ENCODE measurements around the gene KSR1. TPM values are rescaled to one million over a fixed set of nuclear protein-coding genes. Genes with fewer than 3 reads are reported as not detected.

Gene KSR1
- total and polyA plus RNA-seq, 9 of the 15 experiments (the other 6 are each of a cell fraction or from before 2014, with no cell fraction given), result 1.4 to 51.7 (median 18.4) TPM

GRCh38 chr17:27577884-27578717 is 121.9 kb downstream of the KSR1 start (continued):
- no peak for TF ChIP-seq ARID3A (IDR thresholded peaks at IDR 0.05; ENCODE audit: borderline replicate concordance, low read depth, low read length)
- 0 out of 2 replicates have a peak, but pooled peaks have one; percentile 6 for TF ChIP-seq ZSCAN32 (CRISPR knock-in tag; IDR thresholded peaks at IDR 0.05)
- TF ChIP-seq ZKSCAN3 (CRISPR knock-in tag; IDR thresholded peaks at IDR 0.05), result no peak
- TF ChIP-seq HDAC2 (IDR thresholded peaks at IDR 0.05), result 0 out of 2 replicates have a peak, but pooled peaks have one; percentile 49
- TF ChIP-seq ZNF766 (CRISPR knock-in tag; conservative IDR thresholded peaks at IDR 0.05), result peak; percentile 1; the same call in 1 of the 2 replicates
- no peak for TF ChIP-seq RFX5 (IDR thresholded peaks at IDR 0.05; ENCODE audit: low read depth, low read length)
- TF ChIP-seq ZBED1 (IDR thresholded peaks at IDR 0.05), result no peak
- no peak for TF ChIP-seq ZBTB8A (IDR thresholded peaks at IDR 0.05; ENCODE audit: partially characterized antibody)
- TF ChIP-seq EWSR1 (IDR thresholded peaks at IDR 0.05; ENCODE audit: borderline replicate concordance, low read depth, partially characterized antibody), result no peak
- 0 out of 2 replicates have a peak, but pooled peaks have one; percentile 66 for TF ChIP-seq PHB (CRISPR knock-in tag; IDR thresholded peaks at IDR 0.05)
- no peak for TF ChIP-seq POLR2G (IDR thresholded peaks at IDR 0.05; ENCODE audit: low read depth, low read length)
- no peak for TF ChIP-seq STAT6 (CRISPR knock-in tag; IDR thresholded peaks at IDR 0.05)
- TF ChIP-seq ZNF347 (CRISPR knock-in tag; IDR thresholded peaks at IDR 0.05; ENCODE audit: low read depth), result no peak
- no peak for TF ChIP-seq TCF7L2 (IDR thresholded peaks at IDR 0.05; ENCODE audit: low read depth, low read length)
- no peak for TF ChIP-seq NCOA6 (IDR thresholded peaks at IDR 0.05)
- no peak for TF ChIP-seq ZNF551 (CRISPR knock-in tag; IDR thresholded peaks at IDR 0.05)
- no peak for TF ChIP-seq MECOM (CRISPR knock-in tag; IDR thresholded peaks at IDR 0.05)
- no peak for TF ChIP-seq ATF1 (CRISPR knock-in tag; IDR thresholded peaks at IDR 0.05)
- TF ChIP-seq ATF1 (tag; IDR thresholded peaks at IDR 0.05), result no peak
- no peak for TF ChIP-seq CC2D1A (IDR thresholded peaks at IDR 0.05)
- 0 out of 4 replicates have a peak, but pooled peaks of 1 of the 2 experiments have one; percentile 9 for TF ChIP-seq MNT (conservative IDR thresholded peaks at IDR 0.05)
- TF ChIP-seq PTRF (tag; IDR thresholded peaks at IDR 0.05), result no peak
- TF ChIP-seq ZBTB43 (CRISPR knock-in tag; IDR thresholded peaks at IDR 0.05), result no peak
- no peak for TF ChIP-seq POLR2A (conservative IDR thresholded peaks at IDR 0.05)
